HFFc6 (cell line): ENCODE results near the gene TEX29. TPM values are rescaled to one million over a fixed set of nuclear protein-coding genes. Genes with fewer than 3 reads are reported as not detected.

Experiments used
- DNase-seq: peaks from one replicate; pipeline ENCODE4 v3.0.0-alpha.2; 2018
- H3K27ac Mint-ChIP-seq: 2 replicates; pipeline ENCODE4 v1.8.0; 2020; ENCODE audit warnings: mild to moderate bottlenecking, mixed read lengths
- H3K27me3 Mint-ChIP-seq: 2 replicates; pipeline ENCODE4 v1.8.0; 2021; ENCODE audit warnings: mild to moderate bottlenecking, moderate library complexity, mixed read lengths; ENCODE audit not compliant: insufficient read depth
- H3K36me3 Mint-ChIP-seq: 2 replicates; pipeline ENCODE4 v1.8.0; 2021; ENCODE audit warnings: low read depth, mixed read lengths
- H3K4me1 Mint-ChIP-seq: 2 replicates; pipeline ENCODE4 v1.8.0; 2020; ENCODE audit warnings: low read depth, mixed read lengths
- H3K4me3 Mint-ChIP-seq: 2 replicates; pipeline ENCODE4 v1.8.0; 2020; ENCODE audit warnings: mild to moderate bottlenecking, moderate library complexity, mixed read lengths
- H3K9me3 Mint-ChIP-seq: 2 replicates; pipeline ENCODE4 v1.8.0; 2020; ENCODE audit warnings: mild to moderate bottlenecking, mixed read lengths
- CTCF ChIP-seq: fragments of 200-600 bp; sonication (generic); IDR thresholded peaks from 2 replicates; pipeline ENCODE4 v1.5.0; 2021; ENCODE audit warnings: antibody characterized with exemption, mild to moderate bottlenecking
- total RNA-seq, 6 experiments: library from RNA; stranded (reverse); fragmentation: NEBNext Ultra II Directional; extraction: Animal tissue kit (Norgen Biotek cat#: 25700); gene quantifications; 2 replicates in 1 of 6; 3 replicates in 5 of 6; pipeline ENCODE4 v1.2.3, GENCODE V29; 2021

TEX29 gene
- total RNA-seq, 6 experiments from 2014 or later = 0.41 TPM; not detected in 5

GRCh38 chr13:111286162-111286561 lies 34.3 kb upstream of the TEX29 start:
- H3K36me3 Mint-ChIP-seq = peaks cover 19% of the 10 kb centered on the region
- no peak overlapping the region for H3K27ac Mint-ChIP-seq
- DNase-seq = no peak
- 0 out of 2 replicates have a peak, but pooled peaks have one; percentile 13 for TF ChIP-seq CTCF
- H3K9me3 Mint-ChIP-seq = no peaks in the 10 kb centered on the region
- H3K27me3 Mint-ChIP-seq = peaks cover under 1% of the 10 kb centered on the region
- H3K4me3 Mint-ChIP-seq = no peak overlapping the region
- H3K4me1 Mint-ChIP-seq = peaks cover 12% of the 10 kb centered on the region

GRCh38 chr13:111286749-111287148 lies 33.7 kb upstream of the TEX29 start:
- peaks cover 14% of the 10 kb centered on the region for H3K36me3 Mint-ChIP-seq
- no peaks in the 10 kb centered on the region for H3K9me3 Mint-ChIP-seq
- no peak for DNase-seq
- peaks cover 1% of the 10 kb centered on the region for H3K27me3 Mint-ChIP-seq
- H3K4me1 Mint-ChIP-seq = peaks cover 6% of the 10 kb centered on the region
- no peak for TF ChIP-seq CTCF
- H3K4me3 Mint-ChIP-seq = no peak overlapping the region
- H3K27ac Mint-ChIP-seq = no peak overlapping the region

DNA sequence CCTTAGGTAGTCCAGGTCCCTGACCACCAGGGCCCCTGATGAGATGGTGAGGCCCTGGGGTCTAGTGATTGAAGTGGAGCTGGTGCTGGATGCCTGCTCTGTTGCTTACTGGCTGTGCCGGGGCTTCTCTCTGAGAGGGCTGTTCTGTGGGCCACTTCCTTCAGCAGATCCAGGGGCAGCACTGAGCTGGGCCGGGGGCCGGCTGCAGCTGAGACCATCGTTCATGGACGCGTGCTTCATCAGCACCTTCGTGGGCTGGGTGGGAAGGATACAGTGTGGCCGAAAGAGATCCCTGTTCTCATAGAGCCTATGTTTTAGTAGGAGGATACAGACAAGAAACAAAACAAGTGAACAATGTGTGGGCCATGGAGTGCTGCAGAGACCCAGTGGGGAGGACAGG lies 33.2 kb upstream of the TEX29 start:
- no peak overlapping the region for H3K4me3 Mint-ChIP-seq
- peaks cover 19% of the 10 kb centered on the region for H3K36me3 Mint-ChIP-seq
- H3K9me3 Mint-ChIP-seq = no peaks in the 10 kb centered on the region
- DNase-seq = no peak
- peaks cover 2% of the 10 kb centered on the region; the same call in 1 of the 2 replicates for H3K4me1 Mint-ChIP-seq
- H3K27ac Mint-ChIP-seq = no peak overlapping the region
- peaks cover 1% of the 10 kb centered on the region for H3K27me3 Mint-ChIP-seq
- TF ChIP-seq CTCF = no peak

- H3K9me3 Mint-ChIP-seq = no peaks in the 10 kb centered on the region
- H3K4me1 Mint-ChIP-seq = no peaks in the 10 kb centered on the region
- peaks cover 1% of the 10 kb centered on the region for H3K27me3 Mint-ChIP-seq
- H3K4me3 Mint-ChIP-seq = no peak overlapping the region
- no peak for TF ChIP-seq CTCF
- DNase-seq = no peak
- H3K27ac Mint-ChIP-seq = no peak overlapping the region
- H3K36me3 Mint-ChIP-seq = peaks cover 24% of the 10 kb centered on the region
These were observed 32.2 kb upstream of the TEX29 start for GRCh38 chr13:111288276-111288675.

- H3K9me3 Mint-ChIP-seq = no peaks in the 10 kb centered on the region
- no peak overlapping the region for H3K4me3 Mint-ChIP-seq
- H3K4me1 Mint-ChIP-seq = no peaks in the 10 kb centered on the region
- no peak for DNase-seq
- peaks cover 18% of the 10 kb centered on the region for H3K36me3 Mint-ChIP-seq
- peaks cover 1% of the 10 kb centered on the region for H3K27me3 Mint-ChIP-seq
- no peak overlapping the region for H3K27ac Mint-ChIP-seq
- TF ChIP-seq CTCF = no peak
These were observed 31.2 kb upstream of the TEX29 start for GRCh38 chr13:111289251-111289650.

DNA sequence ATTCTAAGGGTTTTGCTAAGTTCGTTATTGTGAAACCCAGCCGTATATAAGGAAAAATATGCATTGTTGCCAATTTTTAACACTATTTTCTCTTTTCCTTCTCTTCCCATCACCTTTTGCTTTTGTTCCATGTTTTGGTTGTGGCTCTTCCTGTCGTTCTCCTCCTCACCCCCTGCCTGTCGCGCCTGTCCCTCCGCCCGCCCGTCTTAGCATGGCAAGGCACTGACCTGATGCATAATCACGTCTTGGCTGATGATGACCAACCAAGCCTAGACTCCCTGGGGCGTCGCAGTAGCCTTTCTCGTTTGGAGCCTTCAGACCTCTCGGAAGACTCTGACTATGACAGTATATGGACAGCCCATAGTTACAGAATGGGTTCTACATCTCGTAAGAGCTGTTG lies 28.5 kb upstream of the TEX29 start:
- Mint-ChIP-seq H3K36me3 (peaks cover 14% of the 10 kb centered on the region), H3K27me3 (peaks cover 1% of the 10 kb centered on the region), H3K9me3 (no peaks in the 10 kb centered on the region), H3K4me1 (no peaks in the 10 kb centered on the region), H3K4me3 (no peak overlapping the region), H3K27ac (no peak overlapping the region)
- no peak for TF ChIP-seq CTCF
- no peak for DNase-seq
